Measurements from ENCODE around the gene CCDC120.

The CCDC120 gene, protein sequence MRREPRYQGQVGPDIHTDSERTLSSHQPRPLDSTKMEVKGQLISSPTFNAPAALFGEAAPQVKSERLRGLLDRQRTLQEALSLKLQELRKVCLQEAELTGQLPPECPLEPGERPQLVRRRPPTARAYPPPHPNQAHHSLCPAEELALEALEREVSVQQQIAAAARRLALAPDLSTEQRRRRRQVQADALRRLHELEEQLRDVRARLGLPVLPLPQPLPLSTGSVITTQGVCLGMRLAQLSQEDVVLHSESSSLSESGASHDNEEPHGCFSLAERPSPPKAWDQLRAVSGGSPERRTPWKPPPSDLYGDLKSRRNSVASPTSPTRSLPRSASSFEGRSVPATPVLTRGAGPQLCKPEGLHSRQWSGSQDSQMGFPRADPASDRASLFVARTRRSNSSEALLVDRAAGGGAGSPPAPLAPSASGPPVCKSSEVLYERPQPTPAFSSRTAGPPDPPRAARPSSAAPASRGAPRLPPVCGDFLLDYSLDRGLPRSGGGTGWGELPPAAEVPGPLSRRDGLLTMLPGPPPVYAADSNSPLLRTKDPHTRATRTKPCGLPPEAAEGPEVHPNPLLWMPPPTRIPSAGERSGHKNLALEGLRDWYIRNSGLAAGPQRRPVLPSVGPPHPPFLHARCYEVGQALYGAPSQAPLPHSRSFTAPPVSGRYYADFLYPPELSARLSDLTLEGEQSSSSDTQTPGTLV

DNA sequence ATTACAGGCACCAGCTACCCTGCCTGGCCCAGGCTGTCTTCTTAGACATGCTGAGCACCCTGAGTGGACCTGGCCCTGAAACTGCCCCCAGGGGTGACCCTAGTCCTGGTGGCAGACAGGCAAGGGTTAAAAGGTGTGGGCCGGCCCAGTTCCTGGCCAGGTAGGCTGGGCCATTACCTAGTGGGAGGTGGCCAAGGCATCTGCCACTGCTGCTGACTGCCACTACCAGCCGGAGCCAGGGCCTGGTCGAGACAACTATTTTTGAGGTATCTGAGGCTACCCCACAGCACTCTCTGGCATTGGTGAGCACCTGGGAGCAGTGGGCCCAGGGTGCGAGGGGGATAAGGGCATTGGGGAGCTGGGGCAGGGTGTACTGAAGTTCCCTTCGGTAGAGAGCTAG, at the start of gene CCDC120:
CCDC120 (plus strand) TSS at position 206 of the 400 bp plus-strand sequence. CDS start 3,043 bp downstream, outside the sequence.
- H3K27ac ChIP-seq: peak within 1 kb of the TSS; percentile 86
- no peak for DNase-seq (ENCODE audit: low read depth, low spot score)

DNA sequence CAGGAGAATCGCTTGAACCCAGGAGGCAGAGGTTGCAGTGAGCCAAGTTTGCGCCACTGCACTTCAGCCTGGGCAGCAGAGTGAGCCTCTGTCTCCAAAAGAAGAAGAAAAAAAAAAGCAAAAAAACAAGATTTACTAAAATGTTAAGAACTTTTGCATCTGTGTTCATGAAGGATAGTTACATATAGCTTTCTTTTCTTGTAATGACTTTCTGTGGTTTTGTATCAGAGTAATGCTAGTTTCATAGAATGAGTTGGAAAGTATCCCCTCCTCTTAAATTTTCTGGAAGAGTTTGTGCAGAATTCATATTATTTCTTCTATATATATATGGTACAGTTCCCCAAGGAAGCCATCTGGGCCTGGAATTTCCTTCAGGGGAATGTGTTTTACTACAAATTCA, 39.7 kb upstream of the CCDC120 start:
- H3K27ac ChIP-seq: no peak overlapping the region
- DNase-seq (ENCODE audit: low read depth, low spot score): no peak

DNA sequence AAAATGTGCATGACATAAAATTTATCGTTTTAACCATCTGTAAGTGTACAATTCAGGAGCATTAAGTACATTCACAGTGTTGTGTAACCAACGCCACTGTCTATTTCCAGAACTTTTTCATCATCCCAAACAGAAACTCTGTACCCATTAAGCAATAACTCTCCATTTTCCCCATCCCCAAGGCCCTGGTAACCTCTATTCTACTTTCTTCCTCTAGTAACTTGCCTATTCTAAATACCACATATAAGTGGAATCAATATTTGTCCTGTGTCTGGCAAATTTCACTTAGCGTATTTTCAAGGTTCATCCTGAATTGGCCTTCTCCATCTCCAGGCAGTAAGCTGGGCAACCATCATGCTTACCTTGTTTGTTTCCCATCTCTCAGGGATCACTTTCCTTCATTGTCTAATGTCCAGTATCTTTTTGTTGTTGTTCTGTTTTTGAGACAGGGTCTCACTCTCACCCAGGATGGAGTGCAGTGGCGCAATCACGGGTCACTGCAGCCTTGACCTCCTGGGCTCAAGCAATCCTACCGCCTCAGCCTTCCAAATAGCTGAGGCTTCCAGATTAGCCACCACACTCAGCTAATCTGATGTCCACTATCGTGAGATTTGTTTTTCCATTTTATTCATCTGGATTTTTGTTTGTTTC, 39.1 kb upstream of the CCDC120 start:
- no peak for DNase-seq (ENCODE audit: low read depth, low spot score)
- H3K27ac ChIP-seq: no peak overlapping the region

DNA sequence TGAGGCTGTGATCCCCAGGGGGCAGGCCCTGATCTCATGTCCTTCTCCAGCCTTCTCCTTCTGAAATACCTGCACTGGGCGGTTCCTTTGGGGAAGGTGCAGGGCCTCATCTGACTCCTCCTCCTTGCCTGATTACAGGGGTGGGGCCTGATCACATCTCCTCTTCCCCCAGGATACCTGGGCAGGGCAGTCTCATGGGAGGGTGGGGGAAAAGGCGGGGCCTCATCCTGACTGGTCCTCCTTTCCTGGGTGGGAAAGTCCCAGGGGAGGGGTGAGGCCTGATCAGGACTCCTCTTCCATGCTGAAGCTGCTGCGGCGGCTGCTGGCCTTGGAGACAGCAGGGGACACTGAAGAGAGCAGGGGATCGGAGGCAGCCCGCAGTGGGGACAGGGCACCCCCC, 28.9 kb upstream of the CCDC120 start:
- H3K27ac ChIP-seq: peak overlapping the region; percentile 42
- DNase-seq (ENCODE audit: low read depth, low spot score): peak; percentile 12

DNA sequence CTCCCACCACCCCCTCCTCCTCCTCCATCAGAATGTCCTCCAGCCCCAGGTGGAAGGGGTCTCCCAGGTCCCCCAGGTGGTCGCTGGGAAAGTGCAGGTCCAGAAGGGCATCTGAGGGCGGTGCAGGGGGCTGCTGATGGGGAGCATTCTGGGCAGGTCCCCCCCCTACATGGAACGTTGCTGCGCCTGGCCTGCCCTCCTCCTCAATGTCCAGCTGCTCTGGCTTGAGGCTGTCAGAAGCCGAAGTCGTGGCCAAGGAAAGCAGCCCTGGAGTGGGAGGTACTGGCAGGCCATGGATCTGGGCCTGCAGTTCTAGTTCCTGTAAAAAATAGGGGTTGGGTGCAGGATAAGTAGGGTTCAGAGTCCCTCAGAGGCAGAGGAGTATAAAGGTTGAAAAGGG, 28.5 kb upstream of the CCDC120 start:
- H3K27ac ChIP-seq: peak overlapping the region; percentile 2
- DNase-seq (ENCODE audit: low read depth, low spot score): no peak

DNA sequence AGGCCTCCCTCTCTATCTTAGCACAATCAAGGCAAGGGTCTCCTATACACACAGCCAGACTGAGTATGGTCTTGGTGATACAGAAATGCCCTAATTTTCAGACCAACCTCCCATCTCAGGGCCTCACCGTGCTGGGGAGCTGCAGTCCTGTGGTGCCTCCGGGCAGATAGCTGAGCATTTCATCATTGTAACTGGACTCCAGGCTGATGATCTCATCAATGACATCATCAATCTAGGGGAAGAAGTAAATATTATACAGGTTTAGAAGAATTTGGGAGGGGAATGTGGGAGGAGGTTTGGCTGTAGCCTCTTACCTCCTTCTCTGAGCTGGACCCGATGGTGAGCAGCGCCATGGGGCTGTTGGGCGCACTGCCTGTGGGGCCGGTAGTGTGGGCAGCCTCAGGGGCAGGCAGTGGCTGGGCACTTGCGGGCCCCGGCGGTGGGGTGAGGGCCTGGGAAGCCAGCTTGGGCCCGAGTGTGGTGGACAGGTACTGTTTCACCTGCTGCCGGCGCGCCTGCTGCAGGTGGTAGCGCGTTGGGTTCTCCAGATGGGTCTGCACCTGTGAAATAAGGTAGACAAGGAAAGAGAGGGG, 20.8 kb upstream of the CCDC120 start:
- peak overlapping the region; percentile 92 for H3K27ac ChIP-seq
- no peak for DNase-seq (ENCODE audit: low read depth, low spot score)

DNA sequence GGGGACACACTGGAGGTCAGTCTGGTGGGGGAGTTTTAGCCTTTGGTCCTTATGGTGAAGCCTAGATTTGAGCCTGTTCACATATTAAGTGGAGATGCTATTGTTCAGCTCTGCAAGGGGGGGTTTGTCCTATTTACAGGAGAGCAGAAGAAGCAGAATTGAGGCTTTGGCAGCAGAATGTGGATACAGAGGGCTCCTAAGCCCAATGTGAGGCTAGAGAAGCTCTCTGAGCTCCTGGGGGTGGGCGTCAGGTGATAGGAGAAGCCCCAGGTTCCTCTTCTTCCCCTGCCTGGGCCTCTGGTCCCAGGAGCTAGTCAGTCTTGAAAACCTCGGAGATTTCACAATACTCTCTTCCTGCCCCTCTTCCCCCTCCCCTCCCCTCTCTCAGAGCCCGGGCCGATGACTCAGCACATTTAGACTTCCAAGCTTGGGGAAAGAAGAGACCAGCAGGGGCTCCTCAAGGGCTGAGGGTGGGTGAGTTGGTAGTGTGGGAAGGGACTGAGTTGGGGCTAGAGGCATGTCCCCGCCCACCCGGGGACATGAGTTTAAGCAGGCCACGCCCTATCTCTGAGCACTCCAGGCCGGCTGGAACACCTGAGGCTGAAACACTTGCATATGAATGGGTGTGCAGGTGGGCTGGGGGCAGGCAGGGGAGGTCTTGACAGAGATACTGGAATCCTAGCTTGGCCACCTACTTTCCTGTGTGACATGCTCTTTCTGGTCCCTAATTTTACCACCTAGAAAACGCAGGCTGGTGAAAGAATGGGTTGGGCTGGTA, 19.0 kb upstream of the CCDC120 start:
- H3K27ac ChIP-seq: peak overlapping the region; percentile 92
- DNase-seq (ENCODE audit: low read depth, low spot score): peak; percentile 64

DNA sequence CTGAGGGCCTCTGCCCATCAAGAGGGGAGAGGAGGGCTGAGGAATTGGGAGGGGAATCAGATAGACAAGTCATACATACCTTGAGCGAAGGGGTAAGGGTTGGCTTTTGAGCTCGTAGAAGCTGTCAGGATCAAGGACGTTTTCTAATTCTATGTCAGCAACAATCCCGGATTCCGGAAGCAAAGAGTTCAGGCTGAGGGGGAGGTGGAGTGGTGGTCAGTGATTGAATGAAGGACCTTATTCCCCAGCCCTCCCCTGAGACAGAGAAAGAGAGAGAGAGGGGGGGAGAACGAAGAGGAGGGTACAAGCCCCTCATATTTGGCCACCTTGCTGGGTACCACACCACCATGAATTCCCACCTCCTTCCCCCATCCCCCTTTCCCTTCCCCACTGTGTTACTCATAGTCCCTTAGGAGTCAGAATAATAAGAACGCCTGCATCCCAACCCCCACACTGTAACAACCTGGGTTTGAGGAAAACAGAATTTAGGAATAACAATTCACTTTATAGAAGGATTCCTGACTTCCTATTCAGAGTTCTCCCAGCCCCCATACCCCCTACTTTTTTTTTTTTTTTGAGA, 18.3 kb upstream of the CCDC120 start:
- H3K27ac ChIP-seq: peak overlapping the region; percentile 92
- DNase-seq (ENCODE audit: low read depth, low spot score): no peak

DNA sequence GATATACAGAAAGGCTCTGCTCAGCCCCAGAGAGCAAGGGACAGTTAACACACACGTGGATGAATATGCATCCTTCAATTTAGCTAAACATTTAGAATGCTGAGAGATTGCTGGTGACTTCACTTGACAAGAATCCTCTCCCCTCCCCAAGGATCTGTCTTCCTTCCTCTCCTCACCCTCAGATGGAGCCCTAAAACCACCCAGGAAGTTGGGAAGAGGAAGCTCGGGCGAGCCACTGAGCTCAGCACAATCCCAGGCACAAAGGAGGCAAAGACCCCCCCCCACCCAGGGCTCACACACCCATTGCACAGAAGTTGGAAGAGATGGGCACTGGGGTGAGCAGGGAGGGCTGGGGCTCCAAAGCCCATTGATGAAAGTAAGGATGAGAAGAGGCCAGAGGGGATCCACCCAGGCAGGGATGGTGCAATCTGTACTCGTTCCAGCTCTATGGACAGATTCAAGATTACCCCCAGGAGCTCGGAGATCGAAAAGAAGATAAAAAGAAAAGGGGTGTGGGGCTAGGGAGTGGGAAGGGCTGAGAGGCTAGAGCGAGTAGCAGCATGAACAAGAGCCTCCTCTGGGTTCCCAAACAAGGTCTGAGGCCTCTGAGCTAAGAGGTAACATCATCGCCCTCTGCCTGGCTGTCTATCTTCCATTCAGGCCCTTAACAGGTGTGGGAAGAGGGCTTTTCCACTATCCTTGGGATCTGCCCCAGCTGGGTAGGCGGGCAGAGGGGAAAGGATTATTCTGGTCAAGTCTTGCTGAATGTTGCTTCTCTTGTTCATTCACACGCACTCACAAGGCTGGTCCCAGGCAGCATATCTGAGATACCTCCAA, 16.8 kb upstream of the CCDC120 start:
- H3K27ac ChIP-seq: peak overlapping the region; percentile 92
- peak; percentile 20 for DNase-seq (ENCODE audit: low read depth, low spot score)

DNA sequence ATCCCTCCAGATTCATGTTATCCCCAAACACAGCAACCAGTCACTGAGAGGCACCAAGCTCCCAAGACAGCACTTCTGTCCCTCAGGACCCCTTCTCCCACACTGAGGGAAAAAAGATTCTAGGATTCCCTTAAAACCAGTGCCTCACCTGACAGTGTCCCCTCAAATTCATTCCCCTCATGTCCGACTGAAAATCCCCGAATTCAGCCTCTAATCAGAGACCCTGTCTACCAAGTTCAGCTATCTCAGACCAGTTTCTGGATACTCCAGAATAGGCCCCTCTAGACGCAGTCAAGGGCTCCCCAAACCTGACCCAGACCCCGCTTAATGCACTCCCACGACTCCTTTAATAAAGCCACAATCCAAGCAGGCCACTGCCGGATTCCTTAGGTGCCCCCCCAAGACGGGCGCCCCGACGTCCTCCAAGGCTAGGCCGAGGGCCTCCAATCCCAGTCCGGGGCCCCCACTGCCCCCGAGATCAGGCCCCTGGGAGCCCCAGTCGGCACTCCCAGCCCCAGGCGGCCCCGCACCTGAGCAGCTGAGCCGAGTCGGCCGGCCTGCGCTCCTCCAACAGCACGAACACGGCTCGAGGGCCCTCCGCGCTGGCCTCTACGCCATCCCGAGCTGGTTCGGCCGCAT, 16.1 kb upstream of the CCDC120 start:
- H3K27ac ChIP-seq: peak overlapping the region; percentile 92
- DNase-seq (ENCODE audit: low read depth, low spot score): no peak

DNA sequence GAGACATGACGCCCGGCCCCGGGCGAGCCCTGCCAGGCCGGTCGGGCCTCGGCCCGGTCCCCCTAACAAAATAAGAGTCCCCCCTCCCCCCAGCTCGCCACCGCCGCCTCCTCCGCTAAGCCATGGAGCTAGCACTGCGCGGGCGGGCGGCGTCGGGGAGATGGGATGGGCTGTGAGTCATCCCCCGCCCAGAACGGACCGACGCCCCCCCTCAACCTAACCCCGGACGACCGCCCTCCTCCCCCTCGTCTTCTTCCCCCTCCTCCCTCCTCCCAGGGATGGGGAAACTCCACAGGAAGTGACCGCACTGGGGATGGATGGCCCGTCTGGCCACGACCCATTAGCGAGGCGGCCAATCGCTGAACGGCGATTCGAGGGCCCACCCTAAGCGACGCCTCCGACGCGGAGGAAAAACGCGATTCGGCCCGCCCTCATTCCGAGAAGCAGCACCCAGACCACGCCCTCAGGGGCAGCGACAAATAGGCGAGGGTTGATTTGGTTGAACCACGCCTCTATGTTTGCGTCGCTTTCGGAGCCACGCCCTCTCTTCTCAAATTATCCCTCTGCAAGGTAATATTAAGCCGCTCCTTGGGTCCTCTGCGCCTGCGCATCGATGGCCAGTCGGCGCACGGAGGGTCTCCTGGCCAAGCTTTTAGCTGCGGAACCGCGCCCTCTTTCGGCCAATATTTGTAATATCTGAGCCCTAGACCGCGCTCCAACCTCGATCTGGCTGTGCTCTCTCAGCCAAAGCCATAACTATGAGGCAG, 15.4 kb upstream of the CCDC120 start, which contains the start of gene TFE3:
TFE3 (minus strand) TSS at position 138 of the 767 bp plus-strand sequence; CDS start at position 7, 131 bp downstream.
- DNase-seq (ENCODE audit: low read depth, low spot score): peak; percentile 93
- peak within 1 kb of the TSS; percentile 92 for H3K27ac ChIP-seq

DNA sequence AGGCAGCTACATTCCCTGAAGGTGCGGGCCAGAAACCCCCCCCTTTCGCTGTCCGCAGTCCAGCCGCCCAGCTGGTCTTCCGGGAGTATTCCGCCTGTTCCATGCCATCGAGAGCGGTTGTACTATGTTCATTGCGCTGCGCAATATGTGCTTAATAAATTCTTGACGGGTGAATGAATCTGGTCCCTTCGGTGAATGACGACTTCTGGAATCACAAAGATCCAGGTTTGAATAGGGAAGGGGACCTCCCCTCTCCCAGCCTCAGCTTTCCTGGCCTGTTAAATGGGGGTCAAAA, 14.9 kb upstream of the CCDC120 start:
- H3K27ac ChIP-seq: peak overlapping the region; percentile 92
- no peak for DNase-seq (ENCODE audit: low read depth, low spot score)

DNA sequence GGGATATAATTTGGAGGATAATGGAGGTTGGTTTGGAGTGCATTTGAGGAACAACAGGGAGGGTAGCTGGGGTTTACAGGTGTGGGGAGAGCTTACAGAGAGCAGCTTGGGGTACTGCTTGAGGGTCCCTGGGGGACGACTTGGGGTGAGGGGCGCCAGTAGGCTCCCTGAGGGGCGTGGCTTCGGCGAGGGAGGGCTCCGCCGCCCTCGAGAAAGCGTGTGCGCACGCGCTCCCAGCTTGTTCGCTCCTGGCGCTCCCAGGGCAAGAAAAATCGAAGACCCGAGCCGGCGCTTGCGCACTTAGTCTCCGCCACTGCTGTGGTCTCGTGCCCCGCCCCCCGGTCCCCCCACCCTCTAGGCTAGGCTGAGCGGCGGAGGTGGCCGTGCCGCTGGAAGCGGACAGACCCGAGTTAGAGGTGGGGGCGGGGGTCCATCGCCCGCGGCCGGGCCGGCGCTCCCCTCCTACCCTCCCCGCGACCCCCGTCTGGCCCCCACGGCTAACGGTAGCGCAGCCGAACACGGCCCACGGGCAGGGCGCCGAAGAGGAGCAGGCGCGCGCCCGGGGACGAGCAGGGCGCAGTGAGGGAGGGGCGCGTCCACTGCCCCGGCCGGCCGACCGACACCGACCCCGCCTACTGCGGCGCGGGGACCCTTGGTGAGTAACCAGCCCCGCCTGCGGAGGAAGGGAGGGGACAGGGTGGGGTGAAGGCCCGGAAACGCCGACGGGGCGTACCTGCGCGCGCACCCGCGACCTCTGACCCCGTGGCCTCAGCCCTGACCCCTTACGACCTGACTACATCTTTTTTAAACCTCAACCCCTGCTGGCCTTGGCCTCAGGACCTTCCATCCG, 5.4 kb upstream of the CCDC120 start:
- H3K27ac ChIP-seq: peak overlapping the region; percentile 50
- DNase-seq (ENCODE audit: low read depth, low spot score): no peak

DNA sequence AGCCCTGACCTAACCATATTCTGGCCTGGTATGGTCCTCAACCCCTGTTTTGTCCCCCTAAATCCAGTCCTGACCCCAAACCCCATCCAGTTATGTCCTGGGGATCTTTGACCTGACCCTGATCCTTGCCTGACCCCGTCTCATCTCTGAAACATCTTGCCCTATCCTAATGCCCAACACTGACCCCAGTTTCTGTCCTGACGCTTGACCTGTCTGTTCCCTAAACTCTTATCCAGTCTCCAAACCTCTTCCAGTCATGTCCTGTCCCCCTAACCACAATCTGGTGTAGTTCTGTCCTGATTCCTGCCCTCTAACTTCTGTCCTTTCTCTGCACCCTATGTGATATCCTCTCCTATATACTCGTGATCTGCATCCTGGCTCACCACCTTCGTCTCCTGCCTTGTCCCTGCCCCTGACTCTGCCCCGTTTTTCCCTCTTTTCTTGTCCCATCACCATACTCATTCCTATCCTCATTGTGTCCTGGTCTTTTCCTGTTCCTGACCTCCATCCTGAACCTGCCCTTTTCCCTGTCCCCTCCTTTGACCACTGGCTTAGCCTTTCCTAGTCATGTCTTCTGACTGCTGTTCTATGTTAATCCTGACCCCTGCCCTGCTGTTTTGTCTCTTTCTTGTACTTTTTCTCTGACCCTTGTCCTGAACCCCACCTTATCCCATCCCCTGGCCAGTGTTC, 4.6 kb upstream of the CCDC120 start:
- H3K27ac ChIP-seq: peak overlapping the region; percentile 50
- DNase-seq (ENCODE audit: low read depth, low spot score): no peak

DNA sequence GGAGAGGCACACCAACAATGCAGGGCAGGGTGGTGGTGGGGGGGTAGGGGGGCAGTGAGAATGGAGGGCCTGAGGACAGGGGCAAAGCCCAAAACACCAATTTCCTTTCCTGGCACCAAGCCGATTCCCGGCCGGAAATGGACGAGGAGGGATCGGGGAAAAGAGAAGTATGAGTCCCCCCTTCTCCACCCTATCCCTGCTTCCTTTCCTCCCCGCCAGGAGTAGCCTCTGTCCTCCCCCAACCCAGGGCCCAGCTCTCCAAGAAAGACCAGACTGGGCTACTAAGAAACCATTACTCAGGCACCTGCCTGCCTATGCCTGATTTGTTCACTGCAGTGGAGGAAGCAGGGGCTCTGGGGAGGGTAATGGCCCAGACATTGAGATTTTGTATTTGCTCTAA, 402 bp downstream of the CCDC120 start:
- no peak for DNase-seq (ENCODE audit: low read depth, low spot score)

DNA sequence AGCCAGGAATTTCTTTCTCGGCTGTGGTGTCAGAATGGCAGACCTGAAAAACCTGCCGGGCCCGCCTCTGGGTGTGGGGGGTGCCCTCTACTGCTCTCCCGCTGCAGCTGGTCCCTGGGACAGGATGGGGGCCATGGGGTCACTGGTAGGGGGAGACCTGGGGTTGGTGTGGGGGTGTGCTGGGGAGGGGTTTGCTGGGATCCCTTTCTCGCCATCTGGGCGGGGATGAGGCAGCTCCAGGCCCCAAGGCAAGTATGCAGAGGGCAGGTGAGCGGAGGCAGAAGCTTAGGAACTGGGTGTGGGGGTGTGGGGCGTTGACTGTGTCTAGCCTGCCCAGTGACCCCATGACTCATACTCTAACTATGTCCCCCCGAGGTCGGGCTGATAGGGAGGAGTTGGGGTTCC, 884 bp downstream of the CCDC120 start:
- DNase-seq (ENCODE audit: low read depth, low spot score): no peak
- H3K27ac ChIP-seq: peak overlapping the region; percentile 86

More for the DNA sequence above, 402 bp downstream of the CCDC120 start:
- H3K27ac ChIP-seq: peak overlapping the region; percentile 86

Data from epithelial cell of prostate (primary cell).